ENCODE measurements around the gene BTAF1.
"Not testable (repeated sequence)": the region's sequence is repeated elsewhere in the genome, so short reads cannot be mapped to it uniquely, and the experiment has no call there.

BTAF1 gene

DNA sequence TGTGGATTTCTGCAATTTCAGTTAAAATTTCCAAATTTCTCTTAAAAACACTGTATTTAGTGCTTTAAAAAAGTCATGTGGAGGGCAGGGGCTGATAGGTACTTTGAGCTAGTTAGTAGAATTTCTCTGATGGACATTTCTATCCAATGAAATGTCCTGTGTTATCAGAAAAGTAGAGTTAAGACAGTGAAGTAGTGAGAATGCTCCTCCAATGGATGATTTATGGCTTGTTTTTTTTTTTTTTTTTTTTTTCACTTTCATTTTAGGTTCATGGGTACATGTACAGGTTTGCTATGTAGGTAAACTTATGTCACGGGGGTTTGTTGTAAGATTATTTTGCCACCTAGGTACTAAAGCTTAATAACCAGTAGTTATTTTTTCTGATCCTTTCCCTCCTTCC is 55.0 kb downstream of the BTAF1 start:
- DNase-seq (ENCODE audit: low read depth): no peak

DNA sequence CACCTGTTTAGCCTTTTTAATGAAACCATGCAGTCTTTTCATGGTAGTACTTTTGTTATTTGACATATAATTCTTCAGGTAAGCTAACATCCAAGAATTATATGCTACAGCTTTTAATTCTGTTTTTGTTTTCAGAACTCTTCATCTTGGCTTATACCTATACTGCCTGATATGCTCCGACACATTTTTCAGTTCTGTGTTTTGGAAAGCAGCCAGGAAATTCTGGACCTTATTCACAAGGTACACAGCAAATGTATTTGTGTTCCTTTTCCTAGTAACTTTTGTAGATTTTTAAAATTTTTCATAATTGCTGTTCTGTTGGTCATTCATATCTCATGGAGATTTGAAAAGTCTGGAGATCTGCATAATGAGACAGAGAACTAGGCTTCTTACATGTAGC is 56.7 kb downstream of the BTAF1 start:
- no peak for DNase-seq (ENCODE audit: low read depth)

DNA sequence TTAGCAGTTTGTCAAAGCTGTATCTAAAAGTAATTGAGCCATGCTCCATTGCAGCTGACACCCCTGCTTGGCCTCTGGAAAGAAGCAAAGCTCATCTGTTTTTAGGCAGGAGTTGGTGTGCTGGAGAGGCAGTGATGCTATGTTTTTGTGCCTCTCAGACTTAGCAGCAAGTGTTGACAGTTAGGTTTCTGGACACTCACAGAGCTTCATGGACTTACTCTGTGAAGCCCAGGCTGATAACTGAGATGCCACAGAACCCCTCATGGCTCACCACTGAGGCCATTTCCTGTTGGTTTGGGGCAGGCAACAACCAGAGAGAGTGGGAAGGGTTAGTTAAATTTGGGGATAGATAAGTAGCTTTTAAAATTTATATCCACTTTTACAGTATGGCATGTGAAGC is 59.8 kb downstream of the BTAF1 start:
- DNase-seq (ENCODE audit: low read depth): no peak

DNA sequence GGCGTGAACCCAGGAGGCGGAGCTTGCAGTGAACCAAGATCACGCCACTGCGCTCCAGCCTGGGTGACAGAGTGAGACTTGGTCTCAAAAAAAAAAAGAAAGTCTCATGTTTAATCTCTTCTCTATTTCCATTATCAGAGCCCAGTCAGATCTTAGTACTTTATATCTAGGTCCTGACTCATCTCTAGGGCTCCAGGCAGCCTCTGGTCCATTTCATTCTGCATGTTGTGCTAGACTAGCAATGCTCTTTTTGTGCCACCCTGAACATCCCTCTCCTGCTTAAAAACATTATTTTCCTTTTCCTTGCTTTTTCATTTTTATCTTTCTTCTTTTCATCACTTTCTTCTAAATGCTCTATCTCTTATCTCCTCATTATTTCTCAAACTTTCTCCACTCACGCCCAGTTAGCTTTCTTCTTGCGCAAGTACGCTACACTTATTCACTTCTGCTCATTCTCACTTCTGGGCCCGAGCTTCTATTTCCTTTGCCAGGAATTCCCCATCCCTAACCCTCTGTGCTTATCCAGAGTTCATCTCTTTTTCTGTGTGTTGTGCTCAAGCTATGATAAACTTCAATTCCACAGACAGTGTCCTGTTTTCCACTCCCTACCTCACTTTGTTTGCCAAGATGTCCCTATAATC is 63.9 kb downstream of the BTAF1 start:
- DNase-seq (ENCODE audit: low read depth): no peak

DNA sequence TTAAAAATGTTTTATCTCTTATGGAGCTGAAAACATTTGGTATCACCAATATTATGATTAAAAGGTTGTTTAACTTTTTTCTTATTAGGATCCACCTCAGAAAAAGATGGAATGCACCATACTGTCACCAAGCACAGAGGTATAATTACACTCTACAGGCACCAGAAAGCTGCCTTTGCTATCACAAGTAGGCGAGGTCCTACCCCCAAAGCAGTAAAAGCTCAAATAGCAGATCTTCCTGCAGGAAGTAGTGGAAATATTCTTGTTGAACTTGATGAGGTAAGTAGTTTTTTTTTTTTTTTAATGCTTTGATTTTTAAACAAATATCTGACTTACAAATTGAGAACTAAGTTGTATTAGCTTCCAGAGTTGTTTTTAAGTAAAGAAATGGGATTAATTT is 68.5 kb downstream of the BTAF1 start:
- no peak for DNase-seq (ENCODE audit: low read depth)

DNA sequence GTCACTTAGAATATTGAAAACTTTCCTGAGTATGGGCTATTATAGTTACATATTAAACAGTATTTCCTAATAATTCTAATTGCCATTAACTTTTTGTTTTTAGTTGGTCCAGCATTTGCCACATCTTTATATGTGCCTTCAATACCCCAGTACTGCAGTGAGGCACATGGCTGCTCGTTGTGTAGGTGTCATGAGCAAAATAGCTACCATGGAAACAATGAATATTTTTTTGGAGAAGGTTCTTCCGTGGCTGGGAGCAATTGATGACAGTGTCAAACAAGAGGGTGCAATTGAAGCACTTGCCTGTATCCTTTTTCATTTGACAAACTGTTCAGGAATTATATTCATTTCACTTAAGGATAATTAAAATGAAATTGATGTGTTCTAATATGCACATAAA is 72.7 kb downstream of the BTAF1 start:
- no peak for DNase-seq (ENCODE audit: low read depth)

DNA sequence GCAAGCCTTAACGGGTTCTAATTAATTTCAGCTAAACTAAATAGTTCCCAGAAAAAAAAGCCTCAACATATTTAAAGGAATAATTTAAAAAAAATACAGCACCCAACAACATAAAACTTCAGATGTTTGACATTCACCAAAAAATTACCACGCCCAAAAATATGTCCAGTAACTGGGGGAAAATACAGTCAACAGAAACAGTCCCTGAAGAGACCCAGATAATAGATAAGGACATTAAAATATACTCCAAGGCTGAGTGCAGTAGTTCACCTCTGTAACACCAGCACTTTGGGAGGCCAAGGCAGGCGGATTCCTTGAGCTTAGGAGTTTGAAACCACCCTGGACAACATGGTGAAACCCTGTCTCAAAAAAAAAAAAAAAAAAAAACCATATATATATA is 78.0 kb downstream of the BTAF1 start:
- no peak for DNase-seq (ENCODE audit: low read depth)

DNA sequence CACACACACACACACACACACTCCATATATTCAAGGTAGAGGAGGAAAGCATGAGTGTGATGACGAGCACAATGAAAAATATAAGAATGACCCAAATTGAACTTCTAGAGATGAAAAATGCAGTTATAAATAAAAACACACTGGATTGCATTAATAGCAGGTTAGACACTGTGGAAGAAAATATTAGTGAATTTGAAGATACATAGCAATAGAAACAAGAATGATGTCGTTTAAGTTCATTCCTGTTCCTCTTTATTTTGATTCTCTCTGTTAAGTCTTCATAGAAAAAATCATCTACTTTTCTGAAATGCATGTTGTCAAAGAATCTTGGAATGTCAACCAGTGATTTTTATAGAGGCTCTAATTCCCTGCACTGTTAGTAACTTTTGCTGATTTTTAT is 78.4 kb downstream of the BTAF1 start:
- no peak for DNase-seq (ENCODE audit: low read depth)

DNA sequence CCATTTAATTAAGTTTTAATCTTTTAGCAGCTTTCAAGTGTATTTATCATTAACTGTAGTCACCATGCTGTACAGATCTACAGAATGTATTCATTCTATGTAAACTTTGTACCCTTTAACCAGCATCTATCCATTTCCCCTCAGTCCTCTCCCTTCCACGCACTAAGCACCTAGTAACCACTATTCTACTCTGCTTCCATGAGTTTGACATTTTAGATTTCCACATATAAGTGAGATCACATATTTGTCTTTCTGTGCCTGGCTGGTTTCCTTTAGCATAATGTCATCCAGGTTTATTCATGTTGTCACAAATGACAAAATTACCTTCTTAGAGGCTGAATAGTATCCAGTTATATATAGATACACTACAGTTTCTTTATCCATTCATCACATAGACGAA is 79.7 kb downstream of the BTAF1 start:
- DNase-seq (ENCODE audit: low read depth): no peak

DNA sequence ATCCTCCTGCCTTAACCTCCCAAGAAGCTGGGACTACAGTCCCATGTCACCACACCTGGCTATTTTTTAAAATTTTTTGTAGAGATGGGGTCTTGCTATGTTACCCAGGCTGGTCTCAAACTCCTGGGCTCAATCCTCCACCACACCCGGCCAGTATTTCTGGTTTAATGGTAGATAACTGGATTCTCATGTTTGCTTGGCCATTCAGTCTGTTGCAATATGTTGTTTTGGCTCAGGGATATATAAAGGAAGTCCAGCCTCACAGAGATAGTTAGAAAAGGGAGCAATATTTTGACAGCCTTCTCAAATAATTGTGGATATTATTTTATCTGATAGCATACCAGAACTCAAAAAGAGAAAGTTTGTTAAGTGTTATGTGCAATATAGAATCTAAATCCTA is 82.4 kb downstream of the BTAF1 start:
- DNase-seq (ENCODE audit: low read depth): no peak

DNA sequence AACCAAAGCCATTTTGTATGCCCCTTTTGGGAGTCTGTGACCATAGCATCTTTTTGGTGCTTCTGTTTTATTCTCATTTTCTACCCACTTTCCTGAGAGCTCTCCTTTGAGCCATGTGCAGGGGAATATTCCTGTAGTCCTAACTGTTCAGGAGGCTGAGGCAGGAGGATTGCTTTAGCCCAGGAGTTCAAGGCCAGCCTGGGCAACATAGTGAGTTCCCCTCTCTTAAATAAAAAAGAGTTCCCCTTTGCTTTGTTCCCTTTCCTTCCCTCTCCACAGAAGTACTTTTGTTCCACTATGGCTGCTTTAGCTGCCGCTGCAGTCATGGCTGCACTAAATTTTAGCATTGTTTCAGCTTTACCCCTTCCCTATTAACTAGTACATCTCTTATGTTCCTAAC is 85.9 kb downstream of the BTAF1 start:
- DNase-seq (ENCODE audit: low read depth): no peak

DNA sequence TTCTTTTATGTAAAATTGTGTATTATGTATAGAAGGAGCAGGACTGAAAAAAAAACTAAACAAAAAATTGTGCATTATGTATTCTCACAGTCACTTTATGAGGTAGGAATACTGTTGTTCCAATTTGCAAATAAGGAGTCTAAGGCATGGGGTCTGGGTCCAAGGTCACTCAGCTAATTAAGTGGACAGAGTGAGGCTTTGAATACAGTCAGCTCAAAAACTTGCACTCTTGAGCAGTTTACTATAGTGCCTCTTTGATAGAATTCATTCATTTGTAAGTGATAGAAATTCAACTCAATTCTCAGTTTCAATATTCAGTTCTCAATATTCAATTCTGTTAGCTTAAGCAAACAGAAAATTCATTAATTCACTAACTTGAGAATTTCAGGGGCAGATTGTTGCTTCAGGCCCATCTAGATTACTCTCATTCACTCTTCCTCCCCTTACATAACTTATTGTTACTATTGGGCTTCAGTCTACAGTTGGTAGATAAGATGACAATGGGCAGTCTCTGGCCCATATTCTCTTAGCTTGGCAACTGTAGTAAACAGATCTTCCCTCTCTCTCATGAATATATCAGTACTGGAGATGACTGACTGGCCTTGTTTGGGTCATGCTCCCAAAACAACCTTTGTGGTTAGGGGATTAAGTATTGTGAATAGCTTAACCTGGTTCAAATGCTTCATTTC is 86.6 kb downstream of the BTAF1 start:
- no peak for DNase-seq (ENCODE audit: low read depth)

DNA sequence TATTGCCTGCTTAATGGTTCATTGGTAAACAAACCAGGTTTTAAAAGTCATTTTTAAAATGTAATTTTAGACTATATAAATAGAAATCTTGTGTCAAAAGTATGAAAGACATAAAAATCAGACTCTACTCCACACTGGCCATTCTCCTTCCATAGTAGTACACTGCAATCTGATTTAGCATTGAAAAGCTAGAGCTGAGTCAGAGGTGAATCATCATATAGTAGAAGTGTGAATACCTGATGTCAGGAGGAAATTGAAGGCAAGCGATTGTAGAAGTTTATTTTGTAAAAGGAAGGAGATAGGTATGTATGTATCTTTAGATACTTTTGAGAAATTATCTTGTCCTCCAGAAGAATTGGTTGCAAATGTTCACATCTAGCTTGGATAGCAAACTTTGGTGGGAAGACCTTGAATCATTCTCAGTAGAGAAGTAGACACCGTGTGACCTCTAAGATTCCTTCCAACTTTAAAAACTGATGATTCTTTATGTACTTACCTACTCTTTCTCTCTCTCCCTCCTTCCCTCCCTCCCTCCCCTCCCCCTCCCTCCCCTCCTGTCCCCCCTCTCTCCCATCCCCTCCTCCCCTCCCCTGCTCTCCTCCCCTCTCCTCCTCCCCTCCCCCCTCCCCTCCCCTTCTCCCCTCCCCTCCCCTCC is 88.1 kb downstream of the BTAF1 start:
- no peak for DNase-seq (ENCODE audit: low read depth)

DNA sequence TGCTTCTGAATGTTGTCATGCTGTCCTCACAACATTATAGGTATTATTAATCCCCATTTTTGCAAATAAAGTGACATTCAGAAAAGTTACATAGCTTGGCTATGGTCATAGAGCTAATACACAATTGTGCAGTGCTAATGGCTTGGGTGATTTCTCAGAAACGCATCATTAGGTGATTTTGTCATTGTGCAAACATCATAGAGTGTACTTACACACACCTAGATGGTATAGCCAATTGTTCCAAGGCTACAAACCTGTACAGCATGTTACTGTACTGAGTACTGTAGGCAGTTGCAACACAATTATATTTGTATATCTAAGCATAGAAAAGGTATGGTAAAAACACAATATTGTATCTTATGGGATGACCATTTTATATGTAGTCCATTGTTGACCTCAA is 91.0 kb downstream of the BTAF1 start:
- no peak for DNase-seq (ENCODE audit: low read depth)

DNA sequence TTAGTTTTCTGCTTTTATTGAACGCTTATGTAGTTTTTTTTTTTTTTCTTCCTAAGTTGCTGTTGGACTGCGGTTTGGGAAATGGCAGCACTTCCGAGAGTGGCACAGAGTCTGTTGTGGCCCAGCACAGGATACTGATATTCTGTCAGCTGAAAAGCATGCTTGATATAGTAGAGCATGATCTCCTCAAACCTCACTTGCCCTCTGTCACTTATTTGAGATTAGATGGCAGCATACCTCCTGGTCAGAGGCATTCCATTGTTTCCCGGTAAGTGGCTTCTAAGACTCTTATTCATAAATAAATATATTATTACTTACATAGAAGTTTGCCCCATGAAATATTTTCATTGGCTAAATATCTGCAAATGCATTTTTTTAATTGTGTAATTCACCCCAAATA is 101.1 kb downstream of the BTAF1 start:
- DNase-seq (ENCODE audit: low read depth): no peak

DNA sequence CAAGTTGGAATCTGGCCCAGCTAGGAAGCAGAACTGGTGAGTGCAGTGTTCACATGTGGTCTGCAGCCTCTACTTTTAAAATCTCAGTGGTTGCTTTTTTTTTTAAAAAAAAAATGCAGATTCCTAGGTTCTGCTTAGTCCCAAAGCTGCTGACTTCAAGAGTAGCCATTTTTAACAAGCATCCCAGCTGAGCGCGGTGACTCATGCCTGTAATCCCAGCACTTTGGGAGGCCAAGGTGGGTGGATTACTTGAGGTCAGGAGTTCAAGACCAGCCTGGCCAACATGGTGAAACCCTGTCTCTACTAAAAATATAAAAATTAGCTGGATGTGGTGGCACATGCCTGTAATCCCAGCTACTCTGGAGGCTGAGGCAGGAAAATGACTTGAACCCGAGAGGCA is 101.8 kb downstream of the BTAF1 start:
- not testable (repeated sequence) for DNase-seq (ENCODE audit: low read depth)

DNA sequence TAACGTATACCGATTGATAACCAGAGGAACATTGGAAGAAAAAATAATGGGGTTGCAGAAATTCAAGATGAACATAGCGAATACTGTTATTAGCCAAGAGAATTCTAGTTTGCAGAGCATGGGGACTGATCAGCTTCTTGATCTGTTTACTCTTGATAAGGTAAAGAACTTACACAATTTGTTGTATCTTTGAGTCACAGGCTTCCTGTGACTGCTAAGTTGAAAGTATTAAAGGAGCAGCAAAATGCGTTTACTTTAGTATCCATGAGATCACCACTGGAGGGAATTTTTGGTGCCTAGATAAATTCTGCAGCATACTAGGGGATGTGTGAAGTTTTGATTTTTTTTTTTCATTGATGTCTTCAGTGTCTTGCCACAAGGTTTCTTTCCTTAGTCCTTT is 103.6 kb downstream of the BTAF1 start:
- no peak for DNase-seq (ENCODE audit: low read depth)

DNA sequence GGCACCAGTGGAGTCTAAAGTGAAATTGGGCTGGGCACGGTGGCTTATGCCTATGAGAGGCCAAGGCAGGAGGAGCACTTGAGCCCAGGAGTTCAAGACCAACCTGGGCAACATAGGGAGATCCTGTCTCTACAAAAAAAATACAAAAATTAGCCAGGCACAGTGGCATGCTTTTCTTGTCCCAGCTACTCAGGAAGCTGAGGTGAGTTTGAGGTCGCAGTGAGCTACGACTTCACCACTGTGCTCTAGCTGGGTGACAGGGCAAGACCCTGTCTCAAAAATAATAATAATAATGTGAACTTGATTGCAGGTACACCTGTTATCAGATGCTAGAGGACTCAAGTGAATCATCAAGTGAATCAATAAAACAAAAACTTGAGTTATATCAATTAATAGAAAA is 108.0 kb downstream of the BTAF1 start:
- no peak for DNase-seq (ENCODE audit: low read depth)

DNA sequence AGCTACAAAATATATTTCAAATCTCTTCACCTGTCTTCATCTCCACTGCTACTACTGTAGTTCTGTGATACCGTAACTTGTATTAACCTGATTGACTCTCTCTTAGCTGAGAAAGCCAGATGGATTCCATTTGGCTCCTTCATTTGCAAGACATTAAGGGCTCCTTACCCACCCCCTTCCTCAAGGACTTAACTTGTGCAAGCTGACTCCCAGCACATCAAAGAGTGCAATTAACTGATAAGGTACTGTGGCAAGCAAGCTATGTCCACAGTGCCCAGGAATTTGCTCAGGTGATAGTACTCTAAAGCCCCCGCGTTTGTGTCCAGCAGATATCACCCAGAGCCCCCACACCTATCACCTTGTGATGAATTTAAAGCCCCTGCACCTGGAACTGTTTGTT is 109.5 kb downstream of the BTAF1 start:
- DNase-seq (ENCODE audit: low read depth): not testable (repeated sequence)

DNA sequence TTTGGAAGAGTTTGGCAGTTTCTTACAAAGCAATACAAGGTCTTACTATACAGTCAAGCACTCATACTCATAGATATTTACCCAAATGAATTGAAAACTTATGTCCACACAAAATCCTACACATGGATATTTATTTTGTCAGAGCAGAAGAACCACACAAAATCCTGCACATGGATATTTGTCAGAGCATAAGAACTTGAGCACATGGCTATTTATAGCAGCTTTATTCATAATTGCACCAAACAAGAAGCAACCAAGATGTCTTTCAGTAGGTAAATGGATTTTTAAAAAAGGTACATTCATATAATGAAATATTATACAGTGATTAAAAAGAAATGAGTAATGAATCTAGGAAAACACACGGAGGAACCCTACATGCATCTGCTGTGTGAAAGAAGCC is 115.4 kb downstream of the BTAF1 start:
- DNase-seq (ENCODE audit: low read depth): no peak

DNA sequence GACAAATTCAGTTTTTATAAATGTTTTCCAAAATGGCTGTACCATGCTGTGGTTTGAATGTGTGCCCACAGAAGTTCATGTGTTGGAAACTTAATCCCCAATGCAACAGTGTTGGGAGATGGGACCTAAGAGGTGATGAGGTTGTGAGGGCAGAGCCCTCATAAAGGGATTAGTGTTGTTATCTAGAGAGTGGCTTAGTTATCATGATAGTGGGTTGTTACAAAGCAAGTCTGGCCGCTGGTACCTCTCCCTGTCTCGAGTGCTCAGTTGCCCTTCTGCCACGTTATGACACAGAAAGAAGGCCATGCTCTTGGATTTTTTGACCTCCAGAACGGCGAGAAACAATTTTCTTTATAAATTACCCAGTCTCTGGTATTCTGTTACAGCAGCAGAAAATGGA is 119.0 kb downstream of the BTAF1 start:
- DNase-seq (ENCODE audit: low read depth): no peak

DNA sequence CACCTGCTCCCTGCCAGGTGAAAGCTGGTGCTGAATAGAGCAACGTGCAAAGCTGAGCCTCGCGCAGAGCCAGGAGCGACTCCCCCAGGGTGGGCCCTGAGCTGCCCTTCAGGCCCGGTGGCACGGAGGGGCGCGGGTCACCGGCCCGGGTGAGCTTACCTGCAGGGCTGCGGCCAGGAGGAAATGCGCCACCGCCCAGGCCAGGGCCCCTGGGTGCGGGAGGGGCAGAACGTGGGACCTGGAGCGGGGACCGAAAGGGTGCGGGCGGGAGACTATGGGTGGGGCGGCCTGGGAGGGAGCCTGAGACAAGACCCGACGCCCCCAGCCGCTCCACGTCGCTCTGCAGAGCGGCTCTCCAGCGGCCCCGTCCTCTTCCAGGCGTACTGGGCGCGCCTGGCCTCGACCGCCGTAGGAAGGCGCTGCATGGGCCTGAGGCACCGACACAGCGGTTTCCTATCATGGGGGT is 122.1 kb downstream of the BTAF1 start:
- no peak for DNase-seq (ENCODE audit: low read depth)

DNA sequence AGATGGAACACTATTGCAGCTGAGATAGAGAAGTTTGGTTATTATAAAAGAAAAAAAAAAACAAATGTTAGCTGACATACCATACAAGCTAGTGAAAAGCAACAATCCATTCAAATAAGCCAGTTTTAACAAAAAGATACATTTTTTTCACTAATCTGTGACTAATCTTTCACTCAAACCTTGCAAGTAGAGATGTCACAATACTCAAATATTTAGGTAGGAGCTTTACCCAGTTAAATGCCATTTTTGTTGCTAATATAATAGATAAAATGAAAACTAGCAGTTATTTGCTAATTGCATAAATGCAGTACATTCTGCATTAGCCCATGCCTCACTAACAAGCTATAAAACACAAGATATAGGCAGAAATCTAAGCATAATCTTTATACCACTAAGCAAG is 123.6 kb downstream of the BTAF1 start:
- no peak for DNase-seq (ENCODE audit: low read depth)

DNA sequence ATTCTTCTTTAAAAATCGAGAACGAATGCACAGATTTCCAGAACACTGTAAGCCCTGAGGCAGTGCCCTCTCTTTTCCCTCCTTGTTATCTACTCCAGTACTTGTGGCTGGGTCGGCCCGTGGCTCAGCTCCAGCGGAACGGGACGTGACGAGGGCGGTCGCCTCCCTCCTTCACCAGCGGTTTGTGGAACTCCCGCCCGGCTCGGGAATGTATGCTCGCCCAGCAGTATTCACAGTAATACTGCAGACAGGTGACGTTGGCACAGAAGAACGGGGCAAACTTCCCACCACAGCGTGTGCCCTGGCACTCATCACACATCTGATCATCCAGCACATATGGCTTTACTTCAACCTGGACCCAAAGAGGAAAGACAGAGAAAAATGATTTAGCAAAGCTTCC is 128.5 kb downstream of the BTAF1 start:
- no peak for DNase-seq (ENCODE audit: low read depth)

Measured in fibroblast of gingiva (primary cell).